Liver (tissue), 3 donors: ENCODE results near the gene ZSCAN16.

Source experiments
- EGR1 ChIP-seq, 2 donors: IDR thresholded peaks; 2 replicates each; pipeline ENCODE4 v1.6.1; 2016 to 2018; ENCODE audit warnings: antibody characterized with exemption in 2 of 2, low read depth in 2 of 2
- FOXA2 ChIP-seq: IDR thresholded peaks from 2 replicates; pipeline ENCODE4 v1.6.1; 2016; ENCODE audit warnings: antibody characterized with exemption
- HNF4A ChIP-seq, 2 donors: conservative IDR thresholded peaks; 2 replicates each; pipeline ENCODE4 v1.6.1; 2016; ENCODE audit warnings: antibody characterized with exemption in 2 of 2, mild to moderate bottlenecking in 2 of 2
- JUND ChIP-seq, 2 donors: IDR thresholded peaks; 2 replicates each; pipeline ENCODE4 v1.6.1; 2016; ENCODE audit warnings: antibody characterized with exemption in 2 of 2
- RAD21 ChIP-seq, 2 donors: IDR thresholded peaks; 2 replicates each; pipeline ENCODE4 v1.6.1; 2016; ENCODE audit warnings: antibody characterized with exemption in 2 of 2, mild to moderate bottlenecking in 2 of 2
- RXRA ChIP-seq, 2 donors: IDR thresholded peaks; 2 replicates each; pipeline ENCODE4 v1.6.1; 2017 to 2018; ENCODE audit warnings: antibody characterized with exemption in 2 of 2, mild to moderate bottlenecking in 1 of 2
- TAF1 ChIP-seq: conservative IDR thresholded peaks from 2 replicates; pipeline ENCODE4 v1.6.1; 2016; ENCODE audit warnings: antibody characterized with exemption, mild to moderate bottlenecking
- YY1 ChIP-seq: IDR thresholded peaks from 2 replicates; pipeline ENCODE4 v1.6.1; 2016; ENCODE audit warnings: antibody characterized with exemption, mild to moderate bottlenecking
- TF ChIP-seq, protein P1 (sequence below): fragments of 150-350 bp; IDR thresholded peaks from 2 replicates; pipeline ENCODE4 v1.5.1; 2017; ENCODE audit warnings: improper control_type of control experiment, low read depth, low read length; ENCODE audit not compliant: missing input control
- TF ChIP-seq, protein P2 (sequence below): IDR thresholded peaks from 2 replicates; pipeline ENCODE4 v1.6.1; 2016; ENCODE audit warnings: antibody characterized with exemption, mild to moderate bottlenecking
- TF ChIP-seq, protein P3 (sequence below): IDR thresholded peaks from 2 replicates; pipeline ENCODE4 v1.6.1; 2016; ENCODE audit warnings: antibody characterized with exemption
- TF ChIP-seq, protein P4 (sequence below): IDR thresholded peaks from 2 replicates; pipeline ENCODE4 v1.6.1; 2016; ENCODE audit warnings: antibody characterized with exemption
- donor health status: healthy.
- donor health status: healthy.

DNA sequence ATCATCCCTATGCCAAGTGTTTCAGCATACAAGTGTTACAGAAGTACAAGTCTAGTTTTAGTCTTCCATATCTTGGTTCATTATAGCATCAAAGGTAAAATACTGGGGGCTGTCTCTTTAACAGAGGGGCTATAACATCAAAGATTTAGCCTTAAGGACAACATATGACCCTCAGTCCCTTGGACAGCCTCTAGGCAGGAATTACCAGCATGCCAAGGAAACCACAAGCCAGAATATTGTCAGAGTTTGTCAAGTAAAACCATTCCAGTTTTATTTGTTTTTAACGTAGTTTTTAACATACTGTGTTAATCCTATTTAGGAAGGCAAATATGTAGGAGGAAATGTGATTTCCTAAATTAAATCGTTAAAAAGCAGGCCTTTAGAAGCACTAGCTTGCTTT lies 35.8 kb downstream of the ZSCAN16 start:
- TF ChIP-seq, protein P1, sequence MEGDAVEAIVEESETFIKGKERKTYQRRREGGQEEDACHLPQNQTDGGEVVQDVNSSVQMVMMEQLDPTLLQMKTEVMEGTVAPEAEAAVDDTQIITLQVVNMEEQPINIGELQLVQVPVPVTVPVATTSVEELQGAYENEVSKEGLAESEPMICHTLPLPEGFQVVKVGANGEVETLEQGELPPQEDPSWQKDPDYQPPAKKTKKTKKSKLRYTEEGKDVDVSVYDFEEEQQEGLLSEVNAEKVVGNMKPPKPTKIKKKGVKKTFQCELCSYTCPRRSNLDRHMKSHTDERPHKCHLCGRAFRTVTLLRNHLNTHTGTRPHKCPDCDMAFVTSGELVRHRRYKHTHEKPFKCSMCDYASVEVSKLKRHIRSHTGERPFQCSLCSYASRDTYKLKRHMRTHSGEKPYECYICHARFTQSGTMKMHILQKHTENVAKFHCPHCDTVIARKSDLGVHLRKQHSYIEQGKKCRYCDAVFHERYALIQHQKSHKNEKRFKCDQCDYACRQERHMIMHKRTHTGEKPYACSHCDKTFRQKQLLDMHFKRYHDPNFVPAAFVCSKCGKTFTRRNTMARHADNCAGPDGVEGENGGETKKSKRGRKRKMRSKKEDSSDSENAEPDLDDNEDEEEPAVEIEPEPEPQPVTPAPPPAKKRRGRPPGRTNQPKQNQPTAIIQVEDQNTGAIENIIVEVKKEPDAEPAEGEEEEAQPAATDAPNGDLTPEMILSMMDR: no peak
- TF ChIP-seq TAF1 (no peak), HNF4A (conservative IDR thresholded peaks at IDR 0.05) (no peak), RAD21 (IDR thresholded peaks at IDR 0.05) (no peak), YY1 (no peak), EGR1 (IDR thresholded peaks at IDR 0.05; ENCODE audit: low read depth in 2 of 2) (no peak), FOXA2 (no peak), JUND (IDR thresholded peaks at IDR 0.05) (no peak), RXRA (IDR thresholded peaks at IDR 0.05) (no peak)
- TF ChIP-seq, protein P2, sequence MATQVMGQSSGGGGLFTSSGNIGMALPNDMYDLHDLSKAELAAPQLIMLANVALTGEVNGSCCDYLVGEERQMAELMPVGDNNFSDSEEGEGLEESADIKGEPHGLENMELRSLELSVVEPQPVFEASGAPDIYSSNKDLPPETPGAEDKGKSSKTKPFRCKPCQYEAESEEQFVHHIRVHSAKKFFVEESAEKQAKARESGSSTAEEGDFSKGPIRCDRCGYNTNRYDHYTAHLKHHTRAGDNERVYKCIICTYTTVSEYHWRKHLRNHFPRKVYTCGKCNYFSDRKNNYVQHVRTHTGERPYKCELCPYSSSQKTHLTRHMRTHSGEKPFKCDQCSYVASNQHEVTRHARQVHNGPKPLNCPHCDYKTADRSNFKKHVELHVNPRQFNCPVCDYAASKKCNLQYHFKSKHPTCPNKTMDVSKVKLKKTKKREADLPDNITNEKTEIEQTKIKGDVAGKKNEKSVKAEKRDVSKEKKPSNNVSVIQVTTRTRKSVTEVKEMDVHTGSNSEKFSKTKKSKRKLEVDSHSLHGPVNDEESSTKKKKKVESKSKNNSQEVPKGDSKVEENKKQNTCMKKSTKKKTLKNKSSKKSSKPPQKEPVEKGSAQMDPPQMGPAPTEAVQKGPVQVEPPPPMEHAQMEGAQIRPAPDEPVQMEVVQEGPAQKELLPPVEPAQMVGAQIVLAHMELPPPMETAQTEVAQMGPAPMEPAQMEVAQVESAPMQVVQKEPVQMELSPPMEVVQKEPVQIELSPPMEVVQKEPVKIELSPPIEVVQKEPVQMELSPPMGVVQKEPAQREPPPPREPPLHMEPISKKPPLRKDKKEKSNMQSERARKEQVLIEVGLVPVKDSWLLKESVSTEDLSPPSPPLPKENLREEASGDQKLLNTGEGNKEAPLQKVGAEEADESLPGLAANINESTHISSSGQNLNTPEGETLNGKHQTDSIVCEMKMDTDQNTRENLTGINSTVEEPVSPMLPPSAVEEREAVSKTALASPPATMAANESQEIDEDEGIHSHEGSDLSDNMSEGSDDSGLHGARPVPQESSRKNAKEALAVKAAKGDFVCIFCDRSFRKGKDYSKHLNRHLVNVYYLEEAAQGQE: no peak
- TF ChIP-seq, protein P3, sequence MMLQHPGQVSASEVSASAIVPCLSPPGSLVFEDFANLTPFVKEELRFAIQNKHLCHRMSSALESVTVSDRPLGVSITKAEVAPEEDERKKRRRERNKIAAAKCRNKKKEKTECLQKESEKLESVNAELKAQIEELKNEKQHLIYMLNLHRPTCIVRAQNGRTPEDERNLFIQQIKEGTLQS: no peak
- TF ChIP-seq, protein P4, sequence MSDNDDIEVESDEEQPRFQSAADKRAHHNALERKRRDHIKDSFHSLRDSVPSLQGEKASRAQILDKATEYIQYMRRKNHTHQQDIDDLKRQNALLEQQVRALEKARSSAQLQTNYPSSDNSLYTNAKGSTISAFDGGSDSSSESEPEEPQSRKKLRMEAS: no peak
